MCF 10A (cell line): ENCODE measurements around the gene CALY. TPM values are rescaled to one million over a fixed set of nuclear protein-coding genes. Genes with fewer than 3 reads are reported as not detected.

Experiments used
- BruUV-seq: library from RNA; stranded (reverse); fragments of 400-500 nt; replicated peaks from 2 replicates; lab custom pipeline; 2021; lab: Mats Ljungman, UMichigan
- CTCF ChIA-PET: fragments of 300-600 bp; sonication (Branson Sonifier 250); formaldehyde crosslinking; extraction: SDS; loops from one replicate; lab custom pipeline; 2021; ENCODE audit warnings: antibody characterized with exemption, inconsistent platforms; lab: Yijun Ruan, JAX
- POLR2A ChIA-PET: fragments of 300-600, 350-650 bp; sonication (Branson Sonifier 250); formaldehyde crosslinking; extraction: SDS; loops from one replicate; lab custom pipeline; 2020; ENCODE audit warnings: antibody characterized with exemption, inconsistent platforms; lab: Yijun Ruan, JAX
- DNase-seq: peaks from one replicate; pipeline ENCODE4 v3.0.0-alpha.2; 2018; ENCODE audit not compliant: unreplicated experiment
- H3K27ac Mint-ChIP-seq: one replicate; pipeline ENCODE4 v1.8.0; 2022; ENCODE audit warnings: mild to moderate bottlenecking, low read depth, mixed read lengths; ENCODE audit not compliant: unreplicated experiment
- H3K27me3 Mint-ChIP-seq: one replicate; pipeline ENCODE4 v1.8.0; 2022; ENCODE audit warnings: mixed read lengths; ENCODE audit not compliant: insufficient read depth, unreplicated experiment
- H3K36me3 Mint-ChIP-seq: one replicate; pipeline ENCODE4 v1.8.0; 2022; ENCODE audit warnings: mild to moderate bottlenecking, moderate library complexity, mixed read lengths; ENCODE audit not compliant: insufficient read depth, unreplicated experiment
- H3K4me1 Mint-ChIP-seq: one replicate; pipeline ENCODE4 v1.8.0; 2022; ENCODE audit warnings: mixed read lengths; ENCODE audit not compliant: insufficient read depth, unreplicated experiment
- H3K4me3 Mint-ChIP-seq: one replicate; pipeline ENCODE4 v1.8.0; 2022; ENCODE audit warnings: mild to moderate bottlenecking, moderate library complexity, mixed read lengths; ENCODE audit not compliant: unreplicated experiment
- H3K9me3 Mint-ChIP-seq: one replicate; pipeline ENCODE4 v1.8.0; 2022; ENCODE audit warnings: mixed read lengths; ENCODE audit not compliant: unreplicated experiment
- intact Hi-C: fragments of 100-400 bp; cut with micrococcal nuclease; formaldehyde crosslinking; loops from 2 replicates; pipeline ENCODE4 v1.14.1; 2022
- total RNA-seq: library from RNA; stranded (reverse); gene quantifications from 2 replicates; pipeline ENCODE4 v1.2.3, GENCODE V29; 2022
- TF ChIP-seq, protein P1 (sequence below): fragments of 200-600 bp; IDR thresholded peaks from one replicate; pipeline ENCODE4 v1.8.0; 2022; ENCODE audit warnings: antibody characterized with exemption, mild to moderate bottlenecking; ENCODE audit not compliant: unreplicated experiment

The CALY gene
- total RNA-seq, 1 experiment from 2014 or later, result not detected

DNA sequence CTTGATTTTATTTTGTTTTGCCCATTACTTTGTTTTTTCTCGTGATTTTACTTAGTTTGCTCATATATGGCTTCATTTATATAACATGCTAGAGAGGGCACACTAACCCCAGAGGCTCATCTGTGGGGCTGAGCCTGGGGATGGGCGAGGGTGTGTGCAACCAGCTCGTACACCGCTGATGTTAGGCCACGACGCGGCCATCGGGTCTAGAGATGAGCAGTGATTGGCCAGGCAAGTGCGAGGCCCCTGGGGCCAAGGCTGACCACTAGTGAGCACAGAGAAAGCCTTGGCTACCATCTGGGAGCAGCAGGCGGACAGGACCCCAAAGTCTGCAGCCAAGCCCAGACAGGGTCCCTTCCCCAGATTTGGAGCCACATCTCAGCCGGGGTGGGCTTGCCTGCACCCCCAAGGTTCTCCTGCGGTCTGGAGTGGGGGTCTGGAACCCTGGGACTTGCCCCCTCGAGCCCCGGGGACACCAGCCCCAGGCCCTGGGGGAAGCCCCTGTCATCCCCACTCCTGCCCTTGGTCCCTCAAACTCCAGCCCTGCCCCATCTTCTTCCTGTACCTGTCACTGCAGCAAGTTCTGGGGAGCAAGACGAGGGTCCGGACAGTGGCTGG lies 17.4 kb upstream of the CALY start:
- DNase-seq, result no peak
- Mint-ChIP-seq H3K36me3 (no peaks in the 10 kb centered on the region), H3K9me3 (no peaks in the 10 kb centered on the region), H3K4me3 (no peak overlapping the region), H3K27ac (no peak overlapping the region), H3K4me1 (peaks cover 3% of the 10 kb centered on the region), H3K27me3 (no peaks in the 10 kb centered on the region)
- intact Hi-C loops, result no loop called here
- POLR2A ChIA-PET, result interaction anchor here (0.6 kb wide), 1 partner anchor 33 kb away, joined by 6 read pairs; no protein-coding TSS in a partner anchor
- TF ChIP-seq, protein P1, sequence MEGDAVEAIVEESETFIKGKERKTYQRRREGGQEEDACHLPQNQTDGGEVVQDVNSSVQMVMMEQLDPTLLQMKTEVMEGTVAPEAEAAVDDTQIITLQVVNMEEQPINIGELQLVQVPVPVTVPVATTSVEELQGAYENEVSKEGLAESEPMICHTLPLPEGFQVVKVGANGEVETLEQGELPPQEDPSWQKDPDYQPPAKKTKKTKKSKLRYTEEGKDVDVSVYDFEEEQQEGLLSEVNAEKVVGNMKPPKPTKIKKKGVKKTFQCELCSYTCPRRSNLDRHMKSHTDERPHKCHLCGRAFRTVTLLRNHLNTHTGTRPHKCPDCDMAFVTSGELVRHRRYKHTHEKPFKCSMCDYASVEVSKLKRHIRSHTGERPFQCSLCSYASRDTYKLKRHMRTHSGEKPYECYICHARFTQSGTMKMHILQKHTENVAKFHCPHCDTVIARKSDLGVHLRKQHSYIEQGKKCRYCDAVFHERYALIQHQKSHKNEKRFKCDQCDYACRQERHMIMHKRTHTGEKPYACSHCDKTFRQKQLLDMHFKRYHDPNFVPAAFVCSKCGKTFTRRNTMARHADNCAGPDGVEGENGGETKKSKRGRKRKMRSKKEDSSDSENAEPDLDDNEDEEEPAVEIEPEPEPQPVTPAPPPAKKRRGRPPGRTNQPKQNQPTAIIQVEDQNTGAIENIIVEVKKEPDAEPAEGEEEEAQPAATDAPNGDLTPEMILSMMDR, result no peak
- CTCF ChIA-PET, result no interaction called here
- no TSS peak for BruUV-seq

DNA sequence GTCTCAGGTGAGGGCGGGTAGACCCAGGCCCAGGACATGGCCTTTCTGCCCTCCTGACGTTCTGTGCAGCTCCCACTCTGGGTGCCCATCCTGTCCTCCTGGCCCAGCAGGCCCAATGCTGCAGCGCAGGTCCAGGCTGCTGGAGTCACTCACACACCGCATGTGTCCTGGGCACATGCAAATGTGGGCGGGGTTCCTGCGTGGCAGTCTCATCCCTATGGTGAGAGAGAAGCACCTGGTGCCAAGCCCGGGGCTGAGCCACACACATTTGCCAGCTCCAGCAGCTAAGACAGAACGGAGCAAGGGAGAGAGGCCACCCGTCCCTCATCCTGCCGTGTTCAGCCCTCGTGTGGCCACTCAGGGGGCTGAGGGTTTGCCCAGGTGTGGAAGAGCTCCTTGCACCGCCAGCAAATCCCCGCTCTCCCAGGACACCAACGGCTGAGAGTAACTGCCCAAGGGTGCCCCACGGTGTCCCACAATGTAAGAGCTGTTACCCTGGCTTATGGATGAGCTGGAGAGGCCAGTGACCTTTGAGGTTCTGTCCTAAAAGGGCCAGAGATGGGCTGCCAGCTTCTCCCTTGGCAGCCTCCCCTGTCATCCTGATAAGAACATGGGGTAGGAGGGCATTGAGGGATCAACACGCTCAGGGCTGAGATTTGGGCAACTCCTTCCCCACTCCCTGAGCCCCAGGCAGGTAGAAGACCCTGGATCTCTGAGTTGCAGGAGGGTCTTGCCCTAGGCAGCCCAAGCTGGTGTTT lies 16.7 kb upstream of the CALY start:
- no peaks in the 10 kb centered on the region for H3K9me3 Mint-ChIP-seq
- CTCF ChIA-PET, result interaction anchor here (0.7 to 1.9 kb wide), 3 partner anchors 19 to 702 kb away, joined by 3 to 11 read pairs (median 3); no protein-coding TSS in a partner anchor
- POLR2A ChIA-PET, result no interaction called here
- intact Hi-C loops, result no loop called here
- peaks cover 6% of the 10 kb centered on the region for H3K4me1 Mint-ChIP-seq
- no peaks in the 10 kb centered on the region for H3K36me3 Mint-ChIP-seq
- H3K4me3 Mint-ChIP-seq, result no peak overlapping the region
- no peak overlapping the region for H3K27ac Mint-ChIP-seq
- no peaks in the 10 kb centered on the region for H3K27me3 Mint-ChIP-seq
- TF ChIP-seq, protein P1, result no peak
- no peak for DNase-seq
- BruUV-seq, result no TSS peak

DNA sequence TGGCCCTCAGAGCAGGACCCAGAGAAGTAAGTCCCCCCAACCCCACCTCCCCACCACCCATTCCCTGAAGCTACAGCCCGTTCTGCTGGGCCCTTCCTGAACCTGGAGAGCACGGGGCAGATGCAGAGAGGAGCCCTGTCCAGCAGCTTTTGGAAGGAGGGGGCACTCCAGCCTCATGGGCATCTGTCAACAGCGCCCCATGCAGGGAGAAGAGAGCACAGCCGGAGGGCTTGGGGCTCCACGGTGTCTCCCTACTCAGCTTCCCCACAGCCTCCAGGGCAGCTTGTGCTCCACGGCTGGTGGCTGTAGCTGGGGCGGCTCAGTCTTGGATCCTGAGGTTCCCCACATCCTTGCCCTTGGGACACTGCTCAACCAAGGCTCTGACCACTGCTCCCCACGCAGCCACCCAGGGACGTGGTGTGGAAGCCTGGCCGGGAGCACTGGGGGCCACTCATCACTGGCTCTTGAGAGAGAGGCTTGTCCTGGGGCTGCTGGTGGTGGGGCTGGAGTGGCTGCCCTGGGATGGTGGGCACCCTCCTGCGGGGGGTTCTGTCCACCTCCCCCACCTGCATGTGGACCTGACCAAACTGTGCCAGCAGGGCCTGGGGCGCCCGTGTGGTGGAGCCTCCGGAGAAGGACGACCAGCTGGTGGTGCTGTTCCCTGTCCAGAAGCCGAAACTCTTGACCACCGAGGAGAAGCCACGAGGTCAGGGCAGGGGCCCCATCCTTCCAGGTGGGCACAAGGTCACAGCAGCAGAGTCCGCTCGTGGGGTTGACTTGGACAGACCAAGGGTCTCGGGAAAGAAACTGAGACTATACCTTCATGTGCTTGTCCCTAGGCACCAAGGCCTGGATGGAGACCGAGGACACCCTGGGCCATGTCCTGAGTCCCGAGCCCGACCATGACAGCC lies 15.0 kb upstream of the CALY start:
- H3K27ac Mint-ChIP-seq, result no peak overlapping the region
- TF ChIP-seq, protein P1, result no peak
- POLR2A ChIA-PET, result no interaction called here

DNA sequence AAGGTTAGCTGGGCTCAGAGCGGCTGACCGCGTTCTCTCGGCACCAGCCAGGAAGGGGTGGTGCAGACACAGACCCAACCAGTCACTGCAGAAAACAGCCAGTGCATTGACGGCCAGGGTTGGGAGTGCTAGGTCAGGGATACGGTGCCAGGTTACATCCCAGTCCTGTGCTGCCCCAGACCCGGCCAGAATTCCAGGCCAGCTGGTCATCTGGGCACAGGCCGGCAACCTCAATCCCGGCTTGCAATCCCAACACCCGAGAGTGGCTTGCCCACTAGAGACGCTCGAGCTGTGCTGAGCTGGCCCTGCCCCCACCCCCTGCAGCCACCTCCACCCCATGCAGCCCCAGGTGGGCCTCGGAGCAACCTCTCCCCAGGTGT lies 14.2 kb upstream of the CALY start:
- Mint-ChIP-seq H3K27ac (no peak overlapping the region), H3K9me3 (no peaks in the 10 kb centered on the region), H3K4me3 (no peak overlapping the region), H3K36me3 (peaks cover 7% of the 10 kb centered on the region), H3K27me3 (no peaks in the 10 kb centered on the region), H3K4me1 (peaks cover 6% of the 10 kb centered on the region)
- ChIA-PET CTCF (interaction anchor here (0.5 to 0.7 kb wide), 3 partner anchors 21 to 262 kb away, joined by 3 to 6 read pairs (median 3); no protein-coding TSS in a partner anchor), POLR2A (no interaction called here)
- DNase-seq, result no peak
- TF ChIP-seq, protein P1, result no peak
- intact Hi-C loops, result no loop called here
- no TSS peak for BruUV-seq

More for the DNA sequence above, 15.0 kb upstream of the CALY start:
- CTCF ChIA-PET, result interaction anchor here (0.5 to 1.9 kb wide), 5 partner anchors 19 to 261 kb away, joined by 3 to 11 read pairs (median 3); no protein-coding TSS in a partner anchor
- intact Hi-C loops, result no loop called here
- H3K36me3 Mint-ChIP-seq, result no peaks in the 10 kb centered on the region
- H3K4me1 Mint-ChIP-seq, result peaks cover 6% of the 10 kb centered on the region
- BruUV-seq, result no TSS peak
- H3K27me3 Mint-ChIP-seq, result no peaks in the 10 kb centered on the region
- H3K9me3 Mint-ChIP-seq, result no peaks in the 10 kb centered on the region
- no peak for DNase-seq
- H3K4me3 Mint-ChIP-seq, result no peak overlapping the region
